Epithelial cell of umbilical artery (primary cell): ENCODE data around the gene MINDY4. TPM values are rescaled to one million over a fixed set of nuclear protein-coding genes. Genes with fewer than 3 reads are reported as not detected.

Experiments
- total RNA-seq: library from RNA; depleted of rRNA; stranded (reverse); fragments of >200 nt; gene quantifications from 2 replicates; pipeline ENCODE4 v1.2.3, GENCODE V29; 2014

MINDY4 gene
- 2.3 and 3.8 TPM in 2 replicates for total RNA-seq

DNA sequence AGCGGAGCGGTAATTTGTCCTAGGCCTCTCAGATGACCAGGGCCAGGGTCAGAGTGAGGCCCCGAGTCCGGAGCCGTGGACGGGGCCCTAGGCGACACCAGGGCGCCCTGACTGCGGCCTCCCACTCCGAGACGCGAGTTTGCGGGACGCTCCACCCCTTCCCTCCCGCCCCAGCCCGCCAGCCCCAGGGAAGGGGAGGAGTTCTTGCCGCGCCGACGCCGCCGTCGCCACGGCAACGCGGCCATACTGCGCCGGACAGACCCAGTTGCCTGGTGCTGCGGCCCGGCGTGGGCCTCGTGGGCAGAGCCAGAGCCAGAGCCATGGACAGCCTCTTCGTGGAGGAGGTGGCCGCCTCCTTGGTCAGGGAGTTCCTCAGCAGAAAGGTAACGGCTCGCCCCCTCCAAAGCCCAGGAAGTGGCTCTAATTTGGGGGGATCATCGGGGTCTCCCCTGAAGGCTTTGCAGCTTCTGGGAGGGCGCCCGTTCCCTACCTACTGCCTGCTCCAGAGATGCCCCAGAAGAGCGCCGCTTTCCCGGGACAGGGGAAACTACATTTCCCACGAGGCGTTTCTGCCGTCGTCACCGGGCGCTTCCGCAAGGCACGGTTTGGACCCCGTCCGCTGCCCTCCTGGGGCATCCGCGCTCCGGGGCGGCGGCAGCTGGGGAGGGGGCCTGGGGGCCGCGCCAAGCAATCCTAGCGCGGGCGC is at the start of gene MINDY4:
MINDY4 (plus strand) TSS at position 244 of the 706 bp plus-strand sequence; CDS start at position 321, 77 bp downstream.

DNA sequence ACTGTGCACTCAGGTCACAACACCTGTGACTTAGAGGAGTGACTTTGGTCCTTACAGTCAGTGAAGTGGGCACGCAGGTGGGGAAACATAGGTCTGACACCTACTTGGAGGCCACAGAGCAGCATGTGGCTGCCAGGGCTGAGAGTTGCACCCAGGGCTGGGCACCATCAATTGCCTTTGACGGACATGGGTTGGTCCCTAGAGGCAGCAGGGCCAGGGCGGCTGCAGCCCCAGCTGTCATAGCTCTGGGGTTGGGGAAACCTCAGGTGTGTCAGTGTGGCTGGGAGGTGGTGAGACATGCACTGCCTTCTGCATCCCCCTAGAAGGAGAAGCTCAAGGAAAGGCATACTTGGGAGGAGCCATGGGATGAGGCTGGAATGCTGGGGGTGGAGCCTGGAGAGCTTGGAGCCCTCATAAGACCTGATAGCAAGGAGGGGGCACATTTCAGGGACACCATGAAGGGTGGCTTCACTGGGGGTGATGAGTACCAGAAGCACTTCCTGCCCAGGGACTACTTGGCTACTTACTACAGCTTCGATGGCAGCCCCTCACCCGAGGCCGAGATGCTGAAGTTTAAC is 19.4 kb upstream of the MINDY4 start, which contains the start of gene INMT:
INMT (plus strand) TSS at position 440 of the 578 bp plus-strand sequence; CDS start at position 456, 16 bp downstream.

DNA sequence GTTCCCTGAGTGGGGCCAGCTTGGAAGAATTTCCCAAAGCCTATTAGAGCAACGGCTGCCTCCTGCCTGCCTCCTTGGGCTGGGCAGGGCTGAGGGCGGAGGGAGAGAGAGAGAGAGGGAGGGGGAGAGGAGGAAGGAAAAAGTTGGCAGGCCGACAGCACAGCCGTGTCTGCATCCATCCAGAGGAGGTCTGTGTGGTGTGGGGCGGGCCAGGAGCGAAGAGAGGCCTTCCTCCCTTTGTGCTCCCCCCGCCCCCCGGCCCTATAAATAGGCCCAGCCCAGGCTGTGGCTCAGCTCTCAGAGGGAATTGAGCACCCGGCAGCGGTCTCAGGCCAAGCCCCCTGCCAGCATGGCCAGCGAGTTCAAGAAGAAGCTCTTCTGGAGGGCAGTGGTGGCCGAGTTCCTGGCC is 140.3 kb downstream of the MINDY4 start, which contains the start of gene AQP1:
AQP1 (plus strand) TSS at position 293 of the 409 bp plus-strand sequence; CDS start at position 350, 57 bp downstream.

Other genes starting within 250 kb of the MINDY4 start
- 89.5 and 139 TPM in 2 replicates for gene GARS1, start 176.5 kb upstream of the MINDY4 start, total RNA-seq
- not detected in 2 replicates for gene CRHR2, start 89.0 kb upstream of the MINDY4 start, total RNA-seq
- gene INMT, start 19.3 kb upstream of the MINDY4 start, total RNA-seq = 0.15 TPM in 1 of 2 replicates, not detected in the other
- gene AQP1, start 140.4 kb downstream of the MINDY4 start, total RNA-seq = 3.6 and 9.3 TPM in 2 replicates
- gene GHRHR, start 192.5 kb downstream of the MINDY4 start, total RNA-seq = not detected in 2 replicates